ENCODE data around the gene GEMIN4.

The GEMIN4 gene

GRCh38 chr17:742147-742793, 9.8 kb downstream of the GEMIN4 start:
- DNase-seq (ENCODE audit: low read depth in 2 of 2) = no peak

- DNase-seq (ENCODE audit: low read depth in 2 of 2) = no peak
These were observed 11.6 kb downstream of the GEMIN4 start for GRCh38 chr17:740240-741017.

GRCh38 chr17:737561-738113, 14.4 kb downstream of the GEMIN4 start:
- no peak for DNase-seq (ENCODE audit: low read depth in 2 of 2)

- DNase-seq (ENCODE audit: low read depth in 2 of 2) = no peak
These were observed 18.3 kb downstream of the GEMIN4 start for GRCh38 chr17:733743-734142.

GRCh38 chr17:732902-733720, 19.0 kb downstream of the GEMIN4 start:
- DNase-seq (ENCODE audit: low read depth in 2 of 2) = no peak

GRCh38 chr17:732067-732901, 19.8 kb downstream of the GEMIN4 start, which contains the start of gene TLCD3A:
TSS of gene TLCD3A (plus strand) at chr17:732596. CDS start at chr17:732648, 52 bp downstream.
- DNase-seq (ENCODE audit: low read depth in 2 of 2) = peak; percentile 33 to 43

GRCh38 chr17:731644-732066, 20.4 kb downstream of the GEMIN4 start:
- no peak for DNase-seq (ENCODE audit: low read depth in 2 of 2)

- DNase-seq (ENCODE audit: low read depth in 2 of 2) = no peak
These were observed 23.2 kb downstream of the GEMIN4 start for GRCh38 chr17:728911-729310.

GRCh38 chr17:726271-726919, 25.7 kb downstream of the GEMIN4 start:
- DNase-seq (ENCODE audit: low read depth in 2 of 2) = no peak

- DNase-seq (ENCODE audit: low read depth in 2 of 2) = no peak
These were observed 26.3 kb downstream of the GEMIN4 start for GRCh38 chr17:725746-726145.

GRCh38 chr17:725084-725483, 27.0 kb downstream of the GEMIN4 start:
- DNase-seq (ENCODE audit: low read depth in 2 of 2) = no peak

- DNase-seq (ENCODE audit: low read depth in 2 of 2) = no peak
These were observed 30.5 kb downstream of the GEMIN4 start for GRCh38 chr17:721540-721937.

- DNase-seq (ENCODE audit: low read depth in 2 of 2) = no peak
These were observed 31.1 kb downstream of the GEMIN4 start for GRCh38 chr17:720706-721539.

GRCh38 chr17:718075-718474, 34.0 kb downstream of the GEMIN4 start:
- DNase-seq (ENCODE audit: low read depth in 2 of 2) = no peak

GRCh38 chr17:708132-708531, 43.9 kb downstream of the GEMIN4 start:
- no peak for DNase-seq (ENCODE audit: low read depth in 2 of 2)

GRCh38 chr17:705863-706262, 46.2 kb downstream of the GEMIN4 start:
- no peak for DNase-seq (ENCODE audit: low read depth in 2 of 2)

GRCh38 chr17:705011-705410, 47.1 kb downstream of the GEMIN4 start:
- DNase-seq (ENCODE audit: low read depth in 2 of 2) = no peak

GRCh38 chr17:704111-704864, 47.8 kb downstream of the GEMIN4 start:
- no peak for DNase-seq (ENCODE audit: low read depth in 2 of 2)
